Activated T-cell treated with anti-CD3 and anti-CD28 coated beads for 1 hour (primary cell): ENCODE data around the gene TLCD3A.
"Not testable (repeated sequence)": the region's sequence is repeated elsewhere in the genome, so short reads cannot be mapped to it uniquely, and the experiment has no call there.

Experiments used
- DNase-seq: peaks from one replicate; pipeline ENCODE4 v3.0.0-alpha.2; 2020; ENCODE audit warnings: low read depth

Gene TLCD3A

DNA sequence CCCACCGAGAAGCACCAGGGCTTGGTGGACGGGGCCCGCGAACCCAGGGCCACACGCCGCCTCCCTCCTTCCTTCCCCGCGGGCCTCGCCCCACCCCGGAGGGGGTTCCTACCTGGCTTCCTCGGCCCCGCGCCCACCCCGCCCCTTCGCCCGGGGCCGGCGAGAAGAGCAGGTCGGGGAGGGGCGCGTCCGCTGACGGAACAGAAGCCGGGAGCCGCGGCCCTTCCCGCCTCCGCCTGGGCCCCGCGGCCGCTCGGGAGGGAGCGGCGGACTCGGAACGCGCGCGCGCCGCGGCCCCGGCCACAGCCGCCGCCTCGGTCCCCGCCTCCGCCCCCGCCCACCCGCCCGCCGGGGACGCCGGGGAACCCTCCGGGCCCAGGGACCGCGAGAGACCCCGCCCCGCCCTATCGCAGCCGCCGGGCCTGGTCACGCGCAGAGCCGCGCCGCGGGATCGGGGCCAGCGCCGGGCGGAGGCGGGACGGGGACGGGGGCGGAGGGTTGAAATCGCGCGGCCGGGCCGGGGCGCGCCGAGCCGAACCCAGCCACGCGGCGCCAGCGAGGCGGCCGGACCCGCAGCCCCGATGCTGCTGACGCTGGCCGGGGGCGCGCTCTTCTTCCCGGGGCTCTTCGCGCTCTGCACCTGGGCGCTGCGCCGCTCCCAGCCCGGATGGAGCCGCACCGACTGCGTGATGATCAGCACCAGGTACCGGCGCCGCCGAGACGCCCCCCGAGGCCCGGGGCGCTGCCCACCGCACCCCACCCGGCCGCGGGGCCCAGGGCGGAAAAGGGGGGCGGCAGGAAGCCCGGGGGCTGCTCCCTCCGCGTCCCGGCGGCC lies at the start of gene TLCD3A:
Gene TLCD3A (plus strand): TSS at position 530 of the 835 bp plus-strand sequence. CDS start 52 bp downstream, at position 582.
- DNase-seq = peak; percentile 12

DNA sequence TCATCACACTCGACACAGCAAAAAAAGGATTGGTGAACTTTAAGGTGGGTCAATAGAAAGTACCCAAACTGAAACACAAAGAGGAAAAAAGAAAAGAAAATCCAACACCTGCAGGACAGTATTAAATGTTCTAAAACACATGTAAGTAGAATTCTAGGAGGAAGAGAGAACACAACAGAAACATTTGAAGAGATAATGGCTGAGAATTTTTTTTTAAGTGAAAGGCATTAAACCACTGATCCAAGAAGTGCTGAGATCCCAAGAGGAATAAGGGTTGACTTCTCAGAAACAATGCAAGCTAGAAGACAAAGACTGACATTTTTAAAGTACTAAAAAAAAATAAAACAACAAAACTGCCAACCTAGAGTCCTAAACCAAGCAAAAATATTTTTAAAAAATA lies 49.4 kb upstream of the TLCD3A start:
- DNase-seq = no peak

DNA sequence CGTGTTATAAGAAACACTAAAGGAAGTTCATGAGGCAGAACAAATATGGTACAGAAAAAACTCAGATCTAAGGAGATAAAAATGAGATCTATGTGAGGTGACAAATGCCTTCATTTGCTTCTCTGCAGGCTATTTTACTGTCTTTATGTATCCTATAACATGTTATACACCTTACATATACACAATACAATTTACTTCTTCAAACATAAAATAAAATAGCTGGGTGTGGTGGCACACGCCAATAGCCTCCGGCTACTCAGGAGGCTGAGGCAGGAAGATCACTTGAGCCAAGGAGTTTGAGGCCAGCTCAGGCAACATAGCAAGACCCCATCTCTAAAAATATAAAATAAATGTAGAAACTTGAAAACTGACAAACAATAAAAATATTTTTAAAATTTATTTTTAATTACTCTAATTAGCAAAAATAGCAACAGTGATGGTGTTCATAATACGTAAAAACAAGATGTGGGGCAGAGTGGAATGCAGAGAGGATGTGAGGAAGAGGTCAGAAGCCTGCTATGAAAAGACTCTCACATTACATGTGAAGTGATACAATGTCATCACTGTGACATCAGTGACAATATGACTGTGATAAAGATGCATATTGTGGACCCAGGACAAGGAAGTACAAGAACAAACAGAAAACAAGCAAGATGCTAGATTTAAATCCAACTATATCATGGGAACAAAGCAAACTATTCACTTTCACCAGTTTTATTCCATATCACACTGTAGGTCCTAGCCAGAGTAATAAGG lies 48.7 kb upstream of the TLCD3A start:
- DNase-seq = no peak

DNA sequence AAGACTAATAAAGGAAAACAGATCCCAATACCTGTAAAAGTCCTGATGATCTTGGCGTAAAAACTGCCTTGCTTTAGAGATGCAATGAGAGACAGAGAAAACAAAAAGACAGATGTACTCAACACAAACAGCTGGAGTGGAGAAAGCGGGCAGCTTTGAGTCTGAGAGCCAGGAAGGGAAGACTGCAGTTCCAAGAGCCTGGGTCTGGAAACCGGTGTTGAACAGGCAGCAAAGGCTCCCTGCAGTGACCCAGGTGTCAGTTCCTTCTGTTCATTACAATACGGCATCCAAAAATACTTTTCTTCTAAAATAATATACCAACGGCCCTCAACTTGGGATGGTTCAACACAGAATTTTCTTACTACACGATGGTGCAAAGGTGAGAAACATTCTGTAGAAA lies 47.4 kb upstream of the TLCD3A start:
- no peak for DNase-seq

DNA sequence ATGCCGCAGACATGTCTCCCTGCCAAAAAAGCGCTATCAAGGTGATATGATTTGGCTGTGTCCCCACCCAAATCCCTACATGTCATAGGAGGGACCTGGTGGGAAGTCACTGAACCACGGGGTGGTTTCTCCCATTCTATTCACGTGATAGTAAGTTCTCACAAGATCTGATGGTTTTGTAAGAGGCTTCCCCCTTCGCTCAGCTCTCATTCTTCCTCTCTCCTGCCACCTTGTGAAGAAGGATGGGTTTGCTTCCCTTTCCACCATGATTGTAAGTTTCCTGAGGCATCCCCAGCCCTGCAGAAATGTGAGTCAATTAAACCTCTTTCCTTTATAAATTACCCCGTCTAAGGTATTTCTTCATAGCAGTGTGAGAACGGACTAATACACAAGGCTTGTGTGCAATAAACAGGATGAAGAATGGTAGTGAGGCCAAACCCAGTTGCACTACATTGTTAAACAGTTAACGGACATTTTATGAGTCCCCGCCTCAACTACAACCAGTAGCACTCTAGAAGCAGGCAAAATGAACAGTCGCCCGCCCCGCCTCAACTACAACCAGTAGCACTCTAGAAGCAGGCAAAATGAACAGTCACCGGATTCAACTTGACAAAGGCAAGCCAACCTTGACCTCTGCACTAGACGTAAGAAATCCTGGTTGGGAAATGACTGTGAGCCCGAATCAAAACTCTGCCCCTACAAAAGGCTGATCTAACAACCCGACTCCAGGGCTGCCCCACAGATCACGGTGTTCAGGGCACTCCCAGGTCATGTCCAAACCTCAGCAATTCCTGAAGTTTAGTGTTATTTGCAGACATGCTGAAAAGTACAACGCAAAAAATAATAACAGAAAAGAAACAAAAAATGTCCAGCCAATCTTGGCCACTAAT lies 44.1 kb upstream of the TLCD3A start:
- no peak for DNase-seq

DNA sequence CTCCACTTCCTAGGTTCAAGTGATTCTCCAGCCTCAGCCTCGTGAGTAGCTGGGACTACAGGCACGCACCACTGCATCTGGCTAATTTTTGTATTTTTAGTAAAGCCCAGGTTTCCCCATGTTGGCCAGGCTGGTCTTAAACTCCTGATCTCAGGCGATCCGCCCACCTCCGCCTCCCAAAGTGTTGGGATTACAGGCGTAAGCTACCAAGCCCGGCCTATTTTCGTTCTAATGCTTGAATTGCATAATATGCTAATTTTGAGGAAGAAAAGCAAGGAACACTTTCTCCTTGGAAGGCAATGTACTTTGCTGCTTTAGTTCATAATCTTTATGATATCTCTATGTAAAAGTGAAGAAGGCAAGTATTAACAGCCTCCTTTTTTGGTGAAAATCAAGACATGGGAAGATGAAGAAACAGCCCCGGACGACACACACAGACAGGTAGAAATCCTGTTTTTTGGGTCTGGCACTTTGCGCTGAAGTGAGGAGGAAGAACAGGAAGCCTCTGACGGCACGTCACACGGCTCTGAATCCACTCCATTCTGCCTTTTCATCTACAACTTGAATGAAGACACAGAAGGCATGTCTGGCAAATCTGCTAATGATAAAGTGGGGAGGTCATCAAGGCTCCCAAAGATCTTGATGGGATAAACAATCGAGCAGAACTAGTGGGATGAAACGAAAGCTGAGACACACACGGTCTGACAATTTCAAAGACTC lies 42.7 kb upstream of the TLCD3A start:
- DNase-seq = no peak

DNA sequence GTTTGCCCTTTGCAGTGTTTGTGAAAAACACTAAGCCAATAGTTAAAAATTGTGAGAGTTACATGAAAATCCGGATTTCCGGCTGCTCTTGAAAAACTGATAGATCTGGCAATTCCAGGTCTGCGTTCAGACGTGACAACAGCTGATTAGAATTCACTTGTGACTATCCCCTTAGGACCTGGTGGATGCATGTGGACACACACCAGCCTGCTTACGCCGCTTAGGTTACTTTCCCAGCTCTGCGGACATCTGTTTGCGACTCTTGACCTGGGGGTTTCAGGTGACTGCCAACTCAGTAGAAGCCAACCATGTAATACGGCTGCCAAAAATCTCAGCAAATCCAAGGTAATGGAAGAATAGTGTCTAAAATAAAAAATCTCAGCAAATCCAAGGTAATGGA lies 42.0 kb upstream of the TLCD3A start:
- no peak for DNase-seq

DNA sequence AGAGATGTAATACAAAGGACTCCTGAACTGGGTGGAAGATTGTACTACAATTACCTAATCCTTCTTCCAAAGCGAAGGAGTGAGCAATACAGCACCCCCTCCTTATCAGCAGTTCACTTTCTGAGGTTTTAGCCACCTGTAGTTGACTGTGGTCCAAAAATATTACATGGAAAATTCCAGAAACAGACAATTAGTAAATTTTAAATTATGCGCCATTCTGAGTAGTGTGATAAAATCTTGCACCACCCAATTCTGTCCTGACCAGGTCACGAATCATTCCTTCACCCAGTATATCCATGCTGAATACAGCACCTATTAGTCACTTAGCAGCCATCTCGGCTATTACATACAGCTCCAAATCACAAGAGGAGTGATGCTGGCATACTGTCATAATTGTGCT lies 41.0 kb upstream of the TLCD3A start:
- no peak for DNase-seq

DNA sequence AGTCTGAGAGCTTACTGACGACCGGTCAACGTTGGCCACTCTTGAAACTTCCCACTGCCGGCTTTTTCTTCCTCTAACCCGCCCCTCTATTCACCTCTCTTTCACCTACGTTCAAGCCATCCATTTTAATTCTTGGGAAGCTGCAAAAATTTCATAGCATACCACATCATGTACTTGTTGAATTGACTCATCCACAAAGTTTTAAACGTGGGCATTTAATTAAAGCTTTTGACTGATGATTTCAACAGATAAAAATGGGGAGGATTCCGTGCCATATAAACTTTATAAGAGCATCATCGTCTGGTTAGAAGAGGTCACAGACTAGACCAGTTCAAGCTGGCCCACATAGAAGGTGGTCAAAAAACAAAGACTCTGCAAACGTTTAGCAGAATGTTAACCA lies 40.3 kb upstream of the TLCD3A start:
- DNase-seq = no peak

DNA sequence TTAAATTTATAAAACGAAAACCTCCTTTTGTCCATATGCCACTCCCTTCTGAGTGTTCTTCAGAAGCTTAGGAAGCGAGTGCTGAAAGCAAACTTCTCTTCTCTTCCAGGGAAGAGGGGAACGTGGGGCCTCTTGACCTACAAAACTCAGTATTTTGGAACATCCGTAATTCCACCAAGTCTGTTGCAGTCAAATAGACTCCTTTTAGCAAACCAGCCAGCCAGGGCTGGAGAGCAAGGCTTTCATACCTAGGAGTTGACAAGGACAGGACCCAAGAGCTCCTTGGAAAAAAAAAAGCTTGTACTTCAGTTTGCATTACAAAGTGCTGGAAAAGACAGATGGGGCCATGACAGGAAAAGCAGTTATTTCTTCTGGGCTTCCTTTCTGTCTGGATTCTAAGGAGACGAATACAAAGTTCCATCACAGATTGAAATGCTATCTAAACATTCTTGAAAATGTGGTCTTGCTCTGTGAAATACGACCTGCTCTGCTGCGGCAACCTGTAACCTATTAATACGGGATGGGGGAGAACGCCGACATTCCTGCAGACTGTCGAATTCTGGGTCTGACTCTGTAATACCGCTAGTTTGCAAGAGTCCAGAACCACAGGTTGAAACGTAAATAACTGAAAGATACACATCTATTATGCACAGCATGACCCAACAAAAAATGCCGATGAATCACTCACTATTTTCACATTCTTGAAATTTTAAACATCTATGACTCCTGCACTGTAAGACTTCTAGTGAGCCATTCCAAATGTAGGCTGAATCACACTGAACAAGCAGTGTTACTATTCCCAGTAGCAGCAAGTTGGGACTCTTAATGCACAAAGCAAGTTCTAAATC lies 38.4 kb upstream of the TLCD3A start:
- DNase-seq = no peak

DNA sequence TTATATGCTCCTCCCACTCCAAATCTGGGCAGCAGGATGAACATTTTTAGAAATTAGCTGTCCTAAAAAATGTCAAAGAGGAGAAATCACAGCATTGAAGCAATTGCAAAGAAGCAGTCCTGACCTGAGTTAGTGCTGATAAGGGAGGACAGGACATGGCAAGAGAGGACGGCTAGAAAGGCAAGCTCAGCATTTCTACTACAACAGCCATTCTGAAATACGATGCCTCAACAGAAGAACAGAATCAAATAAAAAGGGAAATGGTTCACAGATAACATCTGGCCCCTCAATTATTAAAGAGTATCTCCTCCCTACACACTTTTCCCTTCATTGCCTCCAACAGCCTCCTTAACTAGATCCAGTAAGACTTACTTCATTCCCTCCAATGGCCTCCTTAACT lies 36.0 kb upstream of the TLCD3A start:
- no peak for DNase-seq

DNA sequence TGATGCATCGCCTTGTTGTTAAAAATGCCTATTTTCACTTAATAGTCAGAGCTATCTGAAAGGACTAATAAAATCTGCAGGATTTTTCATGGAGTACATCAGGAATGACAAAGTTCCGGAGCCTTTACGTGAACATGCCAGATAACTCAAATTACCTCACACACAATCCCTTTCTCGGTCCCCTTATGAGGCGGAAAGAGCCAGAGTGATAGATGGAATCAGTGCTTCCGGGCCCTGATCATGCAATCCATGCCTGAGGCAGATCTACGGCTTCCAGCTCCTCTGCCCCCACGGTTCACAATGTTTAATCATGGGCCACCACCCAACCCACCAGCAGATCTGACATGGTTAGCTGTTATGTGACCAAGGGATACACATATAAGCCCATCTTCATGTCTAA lies 34.7 kb upstream of the TLCD3A start:
- no peak for DNase-seq

DNA sequence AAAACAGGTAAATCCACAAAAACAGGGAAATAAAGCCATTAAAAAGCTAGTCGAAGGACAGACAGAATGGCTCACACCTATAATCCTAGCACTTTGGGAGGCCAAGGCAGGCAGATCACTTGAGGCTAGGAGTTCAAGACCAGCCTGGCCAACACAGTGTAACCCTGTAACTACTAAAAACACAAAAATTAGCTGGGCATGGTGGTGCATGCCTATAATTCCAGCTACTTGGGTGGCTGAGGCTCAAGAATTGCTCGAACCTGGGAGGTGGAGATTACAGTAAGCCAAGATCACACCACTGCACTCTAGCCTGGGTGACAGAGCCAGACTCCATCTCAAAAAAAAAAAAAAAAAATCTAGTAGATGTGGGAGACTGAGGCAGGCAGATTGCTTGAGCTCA lies 34.3 kb upstream of the TLCD3A start:
- not testable (repeated sequence) for DNase-seq

DNA sequence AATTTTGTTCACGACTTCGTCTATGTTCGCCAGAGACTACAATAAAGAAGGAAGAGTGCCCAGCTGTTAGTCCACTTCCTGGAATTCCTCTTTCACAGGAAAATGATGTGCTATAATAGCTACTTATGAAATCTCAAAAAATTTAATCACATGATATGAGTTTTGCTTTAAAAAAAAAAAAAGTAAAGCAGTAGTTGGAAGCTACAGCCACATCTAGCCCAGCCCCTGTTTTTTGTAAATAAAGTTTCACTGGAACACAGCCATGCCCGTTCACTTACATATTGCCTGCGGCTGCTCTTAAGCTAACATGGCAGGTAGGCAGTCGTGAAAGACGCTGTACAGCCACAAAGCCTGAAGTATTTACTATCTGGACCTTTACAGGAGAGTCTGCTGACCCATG lies 33.1 kb upstream of the TLCD3A start:
- no peak for DNase-seq

DNA sequence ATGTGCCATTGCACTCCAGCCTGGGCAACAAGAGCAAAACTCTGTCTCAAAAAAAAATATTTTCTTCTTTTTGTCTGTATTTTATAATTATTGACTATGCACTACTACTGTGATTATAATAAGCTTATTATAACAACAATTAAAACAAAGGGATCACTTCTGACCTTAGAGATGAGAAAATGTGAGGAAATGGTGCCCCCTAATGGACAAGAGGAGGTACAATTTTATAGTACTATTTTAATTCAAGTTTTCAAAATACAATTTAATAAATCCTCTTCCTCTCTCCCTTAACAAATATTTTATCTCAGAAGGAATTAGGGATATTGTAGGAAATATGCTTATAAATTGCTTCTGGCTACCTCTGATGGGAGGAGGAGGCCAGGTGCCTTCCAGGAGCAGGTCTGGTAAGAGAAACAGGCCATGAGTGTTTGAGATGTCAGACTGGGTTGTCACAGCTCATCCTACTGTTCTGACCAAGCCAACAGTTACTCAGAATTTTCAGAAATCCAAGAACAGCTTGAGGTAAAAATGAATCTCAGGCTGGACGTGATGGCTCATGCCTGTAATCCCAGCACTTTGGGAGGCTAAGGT lies 31.8 kb upstream of the TLCD3A start:
- DNase-seq = no peak

DNA sequence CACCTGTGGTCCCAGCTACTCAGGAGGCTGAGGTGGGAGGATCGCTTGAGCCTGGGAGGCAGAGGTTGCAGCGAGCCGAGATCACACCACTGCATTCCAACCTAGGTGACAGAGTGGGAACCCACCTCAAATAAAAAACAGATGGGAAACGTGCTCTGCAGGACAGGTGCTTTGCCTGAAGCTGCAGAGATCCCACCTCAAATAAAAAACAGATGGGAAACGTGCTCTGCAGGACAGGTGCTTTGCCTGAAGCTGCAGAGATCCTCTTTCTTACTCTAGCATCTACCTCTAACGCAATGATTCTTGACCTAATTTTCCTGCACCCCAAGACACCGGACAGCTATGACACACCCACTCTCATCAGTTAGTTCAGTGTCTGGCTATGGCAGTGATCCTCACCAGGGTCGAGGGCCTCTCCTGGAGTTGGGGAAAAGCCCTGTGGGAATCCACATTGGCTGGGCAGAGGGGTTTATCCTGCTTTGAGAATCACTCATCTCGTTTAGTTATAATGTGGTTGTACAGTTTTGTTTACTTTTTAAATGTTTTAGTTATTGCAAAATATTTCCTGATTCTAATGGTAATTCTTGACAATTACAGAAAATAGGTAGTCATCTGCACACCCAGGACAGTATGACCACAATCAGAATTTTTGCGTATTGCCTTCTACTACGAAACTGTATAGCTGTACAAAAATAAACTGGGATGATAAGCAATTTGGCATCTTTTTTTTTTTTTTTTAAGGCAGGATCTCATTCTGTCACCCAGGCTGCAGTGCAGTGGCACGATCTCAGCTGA lies 29.1 kb upstream of the TLCD3A start:
- no peak for DNase-seq

DNA sequence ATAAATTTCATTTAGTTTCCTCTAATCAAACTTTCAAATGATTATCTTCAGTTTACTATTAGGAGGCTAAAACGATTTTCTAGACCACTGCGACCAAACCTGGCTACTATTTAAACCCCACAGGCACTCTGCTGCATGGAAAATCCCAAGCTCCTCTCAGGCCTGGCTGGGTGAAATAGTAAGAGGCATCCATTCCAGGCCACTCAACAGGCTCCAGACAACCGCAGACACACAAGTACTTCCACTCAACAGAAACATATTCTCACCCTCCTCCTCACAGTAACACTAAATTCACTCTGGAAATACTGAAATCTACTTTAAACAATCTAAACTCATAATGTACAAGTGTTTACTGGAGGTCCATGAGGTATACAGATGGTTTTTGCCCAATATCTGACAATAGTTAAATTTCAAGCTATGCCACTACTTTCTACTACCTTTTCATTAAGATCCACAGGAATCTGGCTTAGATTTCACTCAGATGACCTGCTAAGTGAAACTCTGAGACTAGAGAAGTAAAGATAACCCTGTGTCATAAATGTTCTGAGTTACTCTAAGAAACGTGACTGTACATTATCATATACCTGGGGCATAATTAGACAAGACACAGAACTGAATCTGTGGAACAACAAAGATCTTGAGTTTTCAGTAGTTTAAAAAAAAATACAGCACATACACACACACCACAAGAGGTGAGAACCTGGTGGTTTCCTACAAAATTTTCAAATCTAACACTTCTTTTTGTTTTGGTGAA lies 28.1 kb upstream of the TLCD3A start:
- no peak for DNase-seq

DNA sequence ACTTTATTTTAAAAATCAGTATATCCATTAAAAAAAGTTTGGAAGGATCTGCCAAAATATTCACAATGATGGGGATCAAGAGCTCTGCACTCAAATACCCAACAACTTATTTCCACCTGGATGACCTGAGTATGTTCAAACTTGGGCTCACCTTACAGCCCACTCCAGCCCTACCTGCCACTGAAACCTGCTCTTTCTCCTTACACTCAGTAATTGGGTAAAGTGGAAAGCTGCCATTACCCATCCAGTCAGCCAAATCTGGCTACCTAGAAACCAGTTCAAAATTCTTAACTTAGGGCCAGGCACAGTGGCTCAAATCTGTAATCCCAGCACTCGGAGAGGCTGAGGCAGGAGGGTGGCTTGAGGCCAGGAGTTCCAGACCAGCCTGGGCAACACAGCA lies 27.4 kb upstream of the TLCD3A start:
- no peak for DNase-seq

DNA sequence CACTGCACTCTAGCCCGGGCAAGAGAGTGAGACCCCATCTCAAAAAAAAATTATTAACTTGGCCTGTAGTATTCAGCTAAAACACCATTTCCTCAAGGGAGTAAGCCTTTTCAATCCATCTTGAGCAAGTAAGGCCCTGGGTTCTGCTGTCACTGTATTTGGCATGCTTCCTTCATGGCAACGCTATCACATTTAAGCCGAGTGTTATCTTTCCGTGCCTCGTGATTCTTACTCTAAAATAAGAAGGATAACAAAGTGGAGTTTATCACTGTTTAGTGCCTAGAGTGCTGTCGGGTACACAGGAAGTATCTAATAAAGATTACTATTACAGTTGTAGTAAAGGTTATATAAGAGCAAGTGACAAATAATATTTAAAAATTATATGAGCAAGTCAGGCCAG lies 26.5 kb upstream of the TLCD3A start:
- DNase-seq = no peak
